NOMO-1 treated with DMSO at 0.1 percent for 48 hours (cell line): ENCODE results near the gene RASAL1.
"Not testable (repeated sequence)": the region's sequence is repeated elsewhere in the genome, so short reads cannot be mapped to it uniquely, and the experiment has no call there.

Experiments used
- DNase-seq: peaks from one replicate; lab custom pipeline; 2025; ENCODE audit not compliant: unreplicated experiment; lab: John Stamatoyannopoulos, UW

Gene RASAL1

DNA sequence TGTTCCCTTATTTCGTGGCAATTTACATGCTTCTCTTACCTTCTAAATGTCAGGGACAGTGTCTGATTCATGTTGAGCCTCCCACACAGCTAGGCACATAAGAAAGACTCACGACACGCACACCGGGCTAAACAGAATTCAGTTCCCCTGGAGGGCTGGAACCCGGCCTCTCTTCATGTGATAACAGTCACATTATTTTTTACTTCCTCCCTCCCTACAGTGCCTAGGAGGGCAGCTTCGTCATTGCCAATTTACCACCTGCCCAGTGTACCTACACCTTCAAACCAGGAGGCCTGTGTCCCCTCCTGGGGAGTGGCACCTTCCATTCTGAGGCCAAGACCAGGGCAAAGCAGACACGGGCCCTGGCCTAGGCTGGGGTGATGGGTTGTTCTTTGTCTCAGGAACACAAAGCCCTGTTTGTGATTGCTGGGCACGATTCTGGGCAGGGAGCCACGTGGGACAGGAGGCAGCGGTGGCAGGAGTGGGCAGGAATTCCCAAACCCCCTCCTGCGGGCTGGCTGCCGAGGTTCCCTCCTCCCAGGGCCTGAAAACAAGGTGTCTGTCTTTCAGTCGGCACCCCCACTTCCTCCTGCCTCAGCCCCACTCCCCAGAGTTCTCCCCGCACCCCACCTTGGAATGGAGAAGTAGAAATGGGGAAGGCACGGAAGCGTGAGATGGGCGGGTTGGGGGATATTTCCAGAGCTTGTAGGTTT, 6.8 kb upstream of the RASAL1 start:
- peak; percentile 60 for DNase-seq

DNA sequence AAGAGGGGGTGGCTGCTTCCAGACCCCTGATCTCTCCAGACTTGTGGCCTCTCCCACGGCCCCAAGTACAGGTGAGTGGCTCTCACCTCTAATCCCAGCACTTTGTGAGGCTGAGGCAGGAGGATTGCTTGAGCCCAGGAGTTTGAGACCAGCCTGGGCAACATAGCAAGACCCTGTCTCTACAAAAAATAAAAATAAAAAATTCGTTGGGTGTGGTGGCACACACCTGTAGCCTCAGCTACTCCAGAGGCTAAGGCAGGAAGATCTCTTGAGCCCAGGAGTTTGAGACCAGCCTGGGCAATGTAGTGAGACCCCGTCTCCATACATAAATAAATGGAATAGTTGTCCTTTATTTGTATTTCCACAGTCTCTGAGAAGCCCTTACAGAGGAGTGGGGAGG, 6.2 kb upstream of the RASAL1 start:
- DNase-seq = not testable (repeated sequence)

DNA sequence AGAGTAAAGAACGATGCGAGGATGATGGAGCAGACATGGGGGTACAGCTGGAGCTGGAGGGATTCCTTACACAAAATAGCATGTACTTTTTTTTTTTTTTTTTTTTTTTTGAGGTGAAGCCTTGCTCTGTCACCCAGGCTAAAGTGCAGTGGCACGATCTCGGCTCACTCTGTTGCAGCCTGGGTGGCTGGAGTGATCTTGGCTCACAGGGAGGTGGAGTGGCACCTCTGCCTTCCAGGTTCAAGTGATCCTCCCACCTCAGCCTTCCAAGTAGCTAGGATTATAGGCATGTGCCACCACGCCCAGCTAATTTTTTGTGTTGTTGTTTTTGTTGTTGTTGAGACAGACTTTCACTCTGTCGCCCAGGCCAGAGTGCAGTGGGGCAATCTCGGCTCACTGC, 5.1 kb upstream of the RASAL1 start:
- DNase-seq = no peak

DNA sequence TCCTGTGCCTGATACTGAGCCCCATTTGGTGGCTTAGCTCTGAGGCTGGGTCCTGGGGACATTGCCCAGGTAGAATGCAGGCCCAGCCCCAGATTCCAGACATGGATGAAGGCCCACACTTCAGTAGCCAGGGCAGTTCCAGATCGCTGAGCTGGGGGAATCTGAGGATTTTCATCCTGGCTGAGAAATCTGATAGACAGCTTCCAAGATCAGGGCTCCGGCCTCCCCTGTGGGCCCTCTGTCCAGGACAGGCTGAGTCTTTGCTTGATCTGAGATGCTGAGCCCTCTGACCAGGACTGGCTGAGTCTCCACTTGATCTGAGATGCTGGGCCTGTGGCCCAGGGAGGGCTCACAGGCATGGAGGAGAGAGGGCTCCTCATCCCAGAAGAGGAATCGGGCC, 3.3 kb upstream of the RASAL1 start:
- DNase-seq = no peak

DNA sequence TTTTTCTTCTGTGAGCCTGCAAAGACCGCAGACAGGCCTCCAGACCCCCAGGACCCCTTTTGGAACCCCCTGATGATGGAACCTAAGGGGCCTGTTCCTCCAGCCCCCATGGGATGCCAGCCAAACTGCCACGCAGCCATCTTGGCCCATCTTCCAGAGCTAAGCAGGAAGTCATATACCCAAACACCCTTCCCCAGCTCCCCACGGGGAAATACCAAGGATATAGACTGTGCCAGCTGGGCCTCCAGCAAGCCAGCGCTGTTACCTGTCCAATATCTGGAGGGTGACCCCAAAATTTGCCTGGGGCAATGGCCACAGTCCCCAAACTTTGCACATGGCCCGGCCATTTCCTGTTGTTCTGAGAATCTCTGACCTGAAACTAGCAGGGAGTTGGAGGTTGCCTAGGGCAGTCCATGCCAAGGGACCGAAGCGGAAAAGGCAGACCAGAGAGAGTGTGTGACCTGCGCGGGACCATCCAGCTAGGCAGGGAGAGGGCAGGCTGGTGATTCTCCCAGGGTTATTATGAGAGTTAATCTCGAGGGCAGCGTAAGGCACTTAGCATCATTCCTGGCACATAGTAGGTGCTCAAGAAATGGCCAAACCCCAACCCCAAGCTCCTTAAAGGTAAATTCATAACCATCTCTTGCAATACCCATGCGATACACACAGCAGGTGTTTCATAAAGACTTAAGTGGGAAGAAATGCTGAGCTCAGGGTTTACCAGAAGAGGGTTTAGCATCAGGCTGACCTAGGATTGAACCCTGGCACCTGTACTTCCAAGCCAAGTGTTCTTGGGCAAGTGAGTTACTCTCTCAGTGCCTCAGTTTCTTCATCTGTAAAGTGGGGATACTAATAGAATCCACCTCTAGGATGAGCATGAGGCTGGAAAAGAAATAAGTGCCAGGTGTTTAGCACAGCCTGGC, 2.6 kb upstream of the RASAL1 start:
- DNase-seq = no peak

DNA sequence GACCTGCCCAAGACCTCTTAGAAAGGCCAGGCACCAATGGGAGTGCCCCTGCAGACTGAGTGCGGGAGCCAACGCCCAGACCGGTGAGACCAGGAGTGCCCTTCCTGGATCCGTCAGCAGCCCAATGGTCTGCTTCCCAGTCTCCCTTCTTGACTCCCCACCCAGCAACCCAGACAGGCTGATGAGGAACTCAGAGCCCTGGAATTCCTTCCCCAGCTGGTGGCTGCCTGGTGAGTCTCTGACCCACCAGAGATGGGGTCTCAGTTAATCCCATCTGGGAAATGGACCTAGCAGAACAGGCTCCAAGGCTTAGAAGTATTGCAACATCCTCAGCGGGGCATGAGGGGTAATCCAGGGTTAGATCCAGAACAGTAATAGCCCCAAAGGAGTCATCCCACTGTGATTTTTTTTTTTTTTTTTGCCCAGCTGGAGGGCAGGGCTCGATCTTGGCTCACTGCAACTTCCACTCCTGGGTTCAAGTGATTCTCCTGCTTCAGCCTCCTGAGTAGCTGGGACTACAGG, 1.5 kb upstream of the RASAL1 start:
- no peak for DNase-seq

DNA sequence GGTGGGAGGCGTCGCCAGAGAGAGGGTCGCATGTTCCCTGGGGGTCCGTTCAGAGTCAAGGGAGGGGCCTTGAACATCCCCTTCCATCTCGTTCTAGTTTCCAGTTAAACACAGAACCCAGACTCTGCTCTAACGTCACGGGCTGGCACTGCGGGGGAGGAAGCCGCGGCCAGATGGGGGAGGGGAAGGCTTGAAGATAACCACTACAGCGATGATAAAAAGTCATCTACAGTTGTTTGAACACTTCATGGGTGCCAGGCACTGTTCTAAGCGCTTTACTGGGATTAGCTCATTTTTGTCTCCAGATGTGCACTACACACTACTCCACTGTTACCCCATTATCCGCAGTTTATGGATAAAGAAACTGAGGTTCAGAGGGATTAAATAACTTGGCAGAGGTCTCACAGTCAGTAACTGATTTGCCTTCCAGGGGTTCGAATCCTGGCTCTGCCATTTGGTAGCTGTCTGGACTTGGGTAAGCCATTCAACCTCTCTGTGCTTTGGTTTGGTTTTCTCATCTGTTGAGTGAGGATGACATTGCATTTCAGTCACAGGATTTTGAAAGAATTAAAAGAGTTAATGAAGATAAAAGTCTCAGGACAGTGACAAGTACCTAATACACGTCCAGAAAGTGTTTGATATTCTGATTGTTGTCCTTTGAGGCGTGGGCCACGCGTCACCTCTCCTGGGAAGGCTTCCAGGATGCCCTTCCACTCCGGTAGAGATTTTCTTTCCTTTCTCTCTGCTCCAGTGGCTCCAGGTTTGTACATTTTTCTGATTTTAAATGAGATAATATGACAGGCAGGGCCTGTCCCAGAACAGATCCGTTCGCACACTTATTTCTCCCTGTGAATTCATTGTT, 798 bp upstream of the RASAL1 start:
- no peak for DNase-seq

DNA sequence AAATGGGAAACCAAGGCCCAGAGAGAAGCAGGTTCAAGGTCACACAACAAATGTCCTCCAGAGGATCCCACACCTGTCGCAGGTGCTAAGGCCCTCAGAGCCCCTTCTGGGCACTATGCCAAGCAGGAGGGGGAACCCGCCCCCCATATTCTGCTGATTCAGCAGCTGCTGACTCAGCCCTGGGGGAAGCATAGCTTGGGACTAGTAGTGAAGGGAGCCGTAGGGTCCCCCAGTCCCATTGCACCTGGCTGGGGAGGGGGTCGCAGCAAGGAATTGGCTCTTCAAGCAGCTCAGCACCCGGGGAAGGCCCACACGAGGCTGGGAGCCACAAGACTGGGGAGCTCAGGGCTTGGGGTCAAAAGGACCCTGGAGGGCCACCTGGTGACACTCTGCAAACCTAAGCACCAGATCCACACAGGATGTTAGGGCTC, 1.0 kb downstream of the RASAL1 start:
- no peak for DNase-seq

DNA sequence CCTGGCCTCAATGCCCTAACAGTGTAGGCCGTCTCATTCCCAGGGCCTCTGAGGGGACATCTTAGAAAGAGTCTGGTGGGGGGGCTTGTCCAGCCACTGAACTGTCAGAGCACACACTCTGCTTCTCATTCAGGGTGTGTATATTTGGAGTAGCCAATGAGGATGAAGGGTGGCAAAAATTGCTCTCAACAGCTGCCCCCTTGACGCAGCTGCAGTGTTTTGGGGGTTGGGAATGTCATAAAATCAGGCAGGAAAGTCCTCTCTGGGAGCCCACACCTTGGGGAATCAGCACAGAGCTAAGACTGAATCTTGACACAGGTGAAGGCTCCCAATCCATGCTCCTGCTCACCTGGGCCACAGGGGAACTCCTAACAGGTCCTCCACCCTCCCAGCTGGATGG, 1.5 kb downstream of the RASAL1 start:
- DNase-seq = no peak

DNA sequence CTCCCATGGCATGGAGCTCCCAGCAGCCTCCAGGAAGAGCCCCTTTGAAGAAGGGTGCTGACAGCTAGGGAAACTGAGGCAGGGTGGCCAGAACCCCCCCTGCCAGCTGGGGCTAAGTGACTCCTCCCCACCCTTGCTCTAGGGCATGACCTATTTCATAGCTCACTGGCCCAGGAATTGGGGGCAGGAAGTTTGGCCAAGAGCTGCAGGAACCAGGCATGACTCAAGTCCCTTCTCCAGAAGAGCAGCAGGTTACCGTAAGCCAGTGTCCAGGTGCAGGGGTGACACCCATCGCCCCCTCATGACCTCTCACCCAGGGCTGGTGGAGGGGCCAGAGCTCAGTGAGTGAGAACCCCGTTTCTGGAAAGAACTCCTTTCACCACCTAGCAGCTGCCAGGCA, 1.9 kb downstream of the RASAL1 start:
- DNase-seq = no peak

DNA sequence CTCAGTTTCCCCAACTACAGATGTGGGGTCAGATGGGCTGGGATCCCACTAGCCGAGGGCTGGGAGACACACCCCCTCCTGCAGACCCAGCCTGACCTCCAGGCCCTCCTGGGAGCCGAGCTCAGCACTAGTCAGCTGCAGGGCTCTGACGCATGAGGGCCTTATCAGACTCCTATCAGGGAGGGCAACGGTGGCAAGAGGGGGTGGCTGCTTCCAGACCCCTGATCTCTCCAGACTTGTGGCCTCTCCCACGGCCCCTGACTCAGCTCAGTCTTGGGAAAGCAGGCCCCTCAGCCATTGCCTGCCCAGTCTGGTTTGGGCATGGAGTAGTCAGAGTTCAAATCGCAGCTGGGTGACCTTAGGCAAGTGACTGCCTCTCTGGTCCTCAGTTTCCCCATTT, 2.5 kb downstream of the RASAL1 start:
- no peak for DNase-seq

DNA sequence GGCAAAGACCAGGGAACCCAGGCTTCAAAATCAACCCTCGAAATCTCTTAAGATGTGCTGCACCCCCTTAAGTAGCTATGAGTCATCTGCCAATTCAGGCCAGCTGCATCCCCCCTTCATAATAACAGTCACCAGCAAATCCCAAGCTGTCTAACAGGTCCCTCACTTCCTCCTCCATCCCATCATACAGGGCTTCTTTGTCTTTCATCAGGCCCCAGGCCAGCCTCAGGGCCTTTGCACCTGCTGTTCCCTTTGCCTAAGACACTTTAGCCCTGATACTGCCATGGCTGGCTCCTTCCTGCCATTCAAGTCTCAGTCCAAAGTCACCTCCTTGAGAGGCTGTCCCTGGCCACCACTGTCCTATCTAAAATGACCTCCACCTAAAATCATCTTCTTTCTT, 4.0 kb downstream of the RASAL1 start:
- no peak for DNase-seq

DNA sequence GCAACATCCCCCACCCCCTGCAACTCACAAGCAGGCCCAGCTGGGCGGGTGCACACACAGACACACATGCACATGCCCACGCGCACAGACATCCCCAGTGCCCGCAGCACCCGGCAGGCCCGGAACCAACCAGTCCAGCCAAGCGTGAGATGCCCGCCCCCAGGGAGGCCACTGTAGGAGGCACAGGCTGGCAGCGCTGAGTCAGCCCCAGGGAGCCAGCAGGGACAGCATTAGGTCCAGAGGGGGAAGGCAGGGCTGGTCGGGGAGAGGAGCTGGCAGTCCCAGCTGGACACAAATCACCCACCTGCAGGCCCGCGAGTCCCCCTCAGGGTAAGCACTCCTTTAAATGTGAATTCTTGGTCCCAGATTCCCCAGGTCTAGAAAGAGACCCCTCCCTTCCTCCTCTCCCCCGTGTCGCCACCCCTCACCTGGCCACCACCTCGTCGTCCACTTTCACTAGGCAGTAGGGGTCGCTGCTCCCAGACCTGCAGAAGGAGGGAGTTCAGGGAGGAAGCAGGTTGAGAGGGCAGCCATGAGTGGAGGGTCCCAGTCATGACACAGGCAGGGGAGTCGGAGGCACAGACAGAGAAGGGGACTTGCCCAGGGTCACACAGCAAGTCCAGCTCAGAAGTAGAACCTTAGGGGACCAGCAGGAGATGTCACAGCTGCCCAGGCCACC, 5.0 kb downstream of the RASAL1 start:
- no peak for DNase-seq

DNA sequence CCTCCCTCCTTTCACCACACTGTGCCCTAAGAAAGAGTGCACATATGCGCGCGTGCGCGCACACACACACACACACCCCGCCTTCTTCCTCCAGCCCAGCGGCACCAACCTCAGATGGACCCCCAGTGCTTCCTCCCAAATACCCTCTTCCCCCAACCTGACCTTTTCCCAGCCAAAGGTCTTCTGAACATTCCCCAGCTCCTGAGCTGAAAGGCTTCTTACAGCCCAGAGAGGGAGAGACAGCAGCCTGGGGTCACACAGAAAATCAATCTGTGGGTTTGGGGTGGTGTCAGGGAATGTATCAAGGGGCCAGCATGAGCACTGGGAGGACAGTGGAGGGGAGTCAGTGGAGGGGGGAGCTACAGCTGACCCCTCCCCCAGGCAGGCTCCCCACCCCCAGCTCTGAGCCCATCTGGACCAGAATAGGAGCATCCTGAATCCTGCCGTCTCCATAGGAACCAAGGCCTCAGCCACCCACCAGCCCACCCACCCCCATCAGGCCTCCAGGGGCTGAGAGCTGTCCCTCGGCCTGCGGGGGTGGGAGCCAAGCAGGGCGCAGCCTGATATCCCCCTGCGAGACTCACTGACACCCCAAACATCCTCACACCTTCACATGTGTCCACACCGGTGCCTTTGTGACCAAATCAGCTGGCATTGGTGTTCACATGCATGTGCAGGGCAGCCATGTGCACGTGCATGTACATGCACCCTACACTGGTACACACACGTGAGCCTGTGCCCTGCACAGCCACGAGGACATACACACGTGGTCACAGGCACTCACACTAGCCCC, 5.7 kb downstream of the RASAL1 start:
- no peak for DNase-seq

DNA sequence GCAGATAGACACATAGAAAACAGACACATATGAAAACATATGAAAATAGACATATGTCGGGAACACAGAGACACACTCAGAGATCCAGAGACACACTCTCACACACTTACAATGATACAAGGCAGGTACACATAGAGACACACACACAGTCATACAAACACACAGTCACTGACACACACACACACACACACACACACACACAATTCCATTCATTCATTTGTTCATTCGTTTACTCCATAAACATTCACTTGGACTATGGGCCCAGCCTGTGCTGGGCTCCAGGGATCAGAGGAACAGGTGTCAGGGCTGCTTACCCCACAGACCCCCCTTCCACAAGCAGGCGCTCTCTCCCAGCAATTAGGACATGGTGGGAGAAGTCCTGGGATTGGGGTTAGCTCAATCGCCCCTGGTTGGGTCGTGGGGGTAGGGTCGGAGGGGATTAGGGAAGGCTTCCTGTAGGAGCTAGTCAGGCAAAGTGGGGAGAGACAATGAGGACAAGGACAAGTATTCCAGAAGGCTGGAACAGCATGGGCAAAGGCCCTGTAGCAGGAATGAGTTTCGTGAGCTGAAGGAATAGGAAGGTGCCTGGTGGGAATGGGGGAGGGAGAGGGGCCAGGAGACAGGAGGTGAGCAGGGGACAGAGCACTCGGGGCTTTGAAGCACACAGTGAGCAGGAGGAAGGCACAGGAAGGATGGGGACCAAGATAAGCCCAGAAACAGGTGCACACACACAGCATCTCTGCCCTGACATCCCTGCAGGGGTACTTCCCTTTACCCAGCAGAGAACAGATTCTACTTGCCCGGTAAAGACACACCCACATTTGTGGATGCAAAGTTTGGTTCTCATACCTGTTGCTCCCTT, 6.5 kb downstream of the RASAL1 start:
- DNase-seq = no peak

DNA sequence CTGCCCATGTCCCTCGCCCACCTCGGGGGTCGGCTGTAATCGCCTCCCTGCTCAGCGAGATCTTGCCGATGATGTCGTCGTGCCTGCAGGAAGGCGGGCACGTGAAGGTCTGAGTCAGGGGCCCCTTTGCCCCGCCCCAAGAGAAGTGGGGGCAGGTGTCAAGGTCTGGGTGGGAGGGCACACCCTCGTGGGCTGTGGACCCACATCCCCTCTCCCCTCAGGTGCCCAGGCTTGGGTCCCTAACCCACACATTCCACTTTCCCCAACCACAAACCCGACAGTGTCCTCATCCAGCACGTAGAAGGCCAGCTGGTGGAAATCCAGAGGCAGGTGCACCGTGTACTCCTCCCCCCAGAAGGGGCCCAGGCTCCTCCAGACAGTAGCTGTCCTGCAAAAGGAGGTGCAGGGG, 7.8 kb downstream of the RASAL1 start:
- no peak for DNase-seq

DNA sequence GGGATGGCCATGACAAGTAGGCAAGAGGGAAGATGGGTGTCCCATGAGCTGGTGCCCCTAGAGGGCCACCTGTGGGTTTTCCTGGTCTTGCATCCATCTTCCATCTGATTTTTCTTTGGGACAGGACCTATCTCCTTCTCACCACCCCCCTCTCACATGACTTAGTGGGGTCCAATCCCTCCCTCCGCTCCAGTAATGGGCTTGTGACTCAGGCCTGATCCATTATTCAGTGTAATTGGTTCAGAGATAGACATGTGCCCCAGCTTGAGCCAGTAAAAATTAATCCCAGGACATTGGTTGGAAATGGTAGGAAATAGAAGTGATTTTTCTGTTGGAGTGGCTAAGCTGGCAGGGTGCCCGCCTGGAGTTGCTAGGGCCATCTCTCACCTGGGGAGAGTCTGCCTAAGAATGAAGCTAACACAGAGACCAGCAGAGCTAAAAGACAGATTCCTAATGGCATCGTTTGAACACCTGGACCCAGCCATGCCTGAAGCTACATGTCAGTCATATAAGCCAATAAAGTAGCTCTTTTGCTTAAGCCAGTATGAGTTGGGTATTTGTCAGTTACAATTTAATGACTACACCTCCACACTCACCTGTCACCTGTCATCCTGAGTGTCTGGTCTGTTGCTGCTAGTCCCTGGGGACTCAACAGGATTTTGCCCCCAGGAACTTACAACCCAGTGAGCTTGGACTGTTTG, 14.7 kb downstream of the RASAL1 start:
- DNase-seq = no peak

DNA sequence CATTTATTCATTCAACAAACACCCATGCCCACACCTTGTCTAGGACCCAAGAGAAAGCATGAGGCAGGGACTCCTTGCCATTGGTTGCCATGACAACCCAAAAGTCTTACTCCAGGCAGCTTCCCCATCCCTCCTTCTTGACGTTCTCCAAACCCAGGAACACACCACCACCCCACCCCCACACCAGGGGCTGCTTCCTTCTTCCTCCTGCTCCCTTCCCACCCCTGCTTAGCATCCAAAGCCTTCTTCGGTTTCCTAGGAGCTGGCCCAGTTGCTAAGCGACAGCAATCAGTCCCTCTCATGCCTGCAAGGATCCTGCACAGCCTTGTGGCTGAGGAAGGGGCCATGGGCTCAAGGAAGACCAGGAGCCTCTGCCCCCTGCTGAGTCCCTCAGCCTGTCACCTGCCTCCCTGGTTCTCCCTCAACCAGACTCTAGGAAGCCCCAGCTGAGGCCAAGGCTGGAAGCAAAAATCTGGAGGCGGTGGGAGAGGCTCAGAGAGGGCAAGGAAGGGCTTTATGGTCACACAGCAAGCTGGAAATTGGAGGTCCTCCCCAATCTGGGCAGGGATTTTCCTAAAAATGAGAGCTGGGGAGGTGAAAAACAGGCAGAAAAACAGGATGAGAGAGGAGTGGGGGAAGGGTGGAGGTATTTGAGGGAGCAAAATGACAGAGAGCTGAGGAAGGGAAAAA, 15.4 kb downstream of the RASAL1 start:
- no peak for DNase-seq
